Measurements from ENCODE around the gene ERO1B.

The ERO1B gene

GRCh38 chr1:236181059-236181458 is 100.7 kb downstream of the ERO1B start:
- Histone ChIP-seq H3K36me3 (ENCODE audit: control insufficient read depth in 1 of 2, insufficient read depth in 2 of 2, low read length in 2 of 2) (peaks cover 14% of the 10 kb centered on the region in 2 donors), H3K27me3 (ENCODE audit: low read depth, low read length) (no peaks in the 10 kb centered on the region), H3K27ac (ENCODE audit: low read length) (no peak overlapping the region), H3K9me3 (ENCODE audit: control insufficient read depth in 1 of 2, low read length in 2 of 2) (no peaks in the 10 kb centered on the region), H3K4me1 (ENCODE audit: control insufficient read depth in 1 of 2, insufficient read depth in 2 of 2, low read length in 2 of 2) (no peaks in the 10 kb centered on the region), H3K4me3 (ENCODE audit: low read depth in 1 of 2, low read length in 2 of 2) (no peak overlapping the region)

GRCh38 chr1:236179634-236180033 is 102.1 kb downstream of the ERO1B start:
- no peak overlapping the region for H3K27ac ChIP-seq (ENCODE audit: low read length)
- H3K4me3 ChIP-seq (ENCODE audit: low read depth in 1 of 2, low read length in 2 of 2) = no peak overlapping the region
- H3K36me3 ChIP-seq (ENCODE audit: control insufficient read depth in 1 of 2, insufficient read depth in 2 of 2, low read length in 2 of 2) = peaks cover 10 to 14% of the 10 kb centered on the region in 2 donors
- no peaks in the 10 kb centered on the region for H3K27me3 ChIP-seq (ENCODE audit: low read depth, low read length)
- H3K9me3 ChIP-seq (ENCODE audit: control insufficient read depth in 1 of 2, low read length in 2 of 2) = no peaks in the 10 kb centered on the region
- H3K4me1 ChIP-seq (ENCODE audit: control insufficient read depth in 1 of 2, insufficient read depth in 2 of 2, low read length in 2 of 2) = no peaks in the 10 kb centered on the region

- peaks cover 5 to 10% of the 10 kb centered on the region in 2 donors for H3K36me3 ChIP-seq (ENCODE audit: control insufficient read depth in 1 of 2, insufficient read depth in 2 of 2, low read length in 2 of 2)
Measured at GRCh38 chr1:236176337-236177336, 105.1 kb downstream of the ERO1B start.

GRCh38 chr1:236175642-236176336 is 106.0 kb downstream of the ERO1B start:
- Histone ChIP-seq H3K27ac (ENCODE audit: low read length) (no peak overlapping the region), H3K27me3 (ENCODE audit: low read depth, low read length) (no peaks in the 10 kb centered on the region), H3K4me1 (ENCODE audit: control insufficient read depth in 1 of 2, insufficient read depth in 2 of 2, low read length in 2 of 2) (no peaks in the 10 kb centered on the region), H3K36me3 (ENCODE audit: control insufficient read depth in 1 of 2, insufficient read depth in 2 of 2, low read length in 2 of 2) (peaks cover 0 to 6% of the 10 kb centered on the region in 2 donors), H3K4me3 (ENCODE audit: low read depth in 1 of 2, low read length in 2 of 2) (no peak overlapping the region), H3K9me3 (ENCODE audit: control insufficient read depth in 1 of 2, low read length in 2 of 2) (no peaks in the 10 kb centered on the region)

More at GRCh38 chr1:236176337-236177336, 105.1 kb downstream of the ERO1B start:
- no peak overlapping the region for H3K4me3 ChIP-seq (ENCODE audit: low read depth in 1 of 2, low read length in 2 of 2)
- H3K9me3 ChIP-seq (ENCODE audit: control insufficient read depth in 1 of 2, low read length in 2 of 2) = no peaks in the 10 kb centered on the region
- no peaks in the 10 kb centered on the region for H3K27me3 ChIP-seq (ENCODE audit: low read depth, low read length)
- no peaks in the 10 kb centered on the region for H3K4me1 ChIP-seq (ENCODE audit: control insufficient read depth in 1 of 2, insufficient read depth in 2 of 2, low read length in 2 of 2)
- H3K27ac ChIP-seq (ENCODE audit: low read length) = no peak overlapping the region

GRCh38 chr1:236173174-236173767 is 108.5 kb downstream of the ERO1B start:
- Histone ChIP-seq H3K4me1 (ENCODE audit: control insufficient read depth in 1 of 2, insufficient read depth in 2 of 2, low read length in 2 of 2) (no peaks in the 10 kb centered on the region), H3K27ac (ENCODE audit: low read length) (no peak overlapping the region), H3K9me3 (ENCODE audit: control insufficient read depth in 1 of 2, low read length in 2 of 2) (no peaks in the 10 kb centered on the region), H3K4me3 (ENCODE audit: low read depth in 1 of 2, low read length in 2 of 2) (no peak overlapping the region), H3K27me3 (ENCODE audit: low read depth, low read length) (no peaks in the 10 kb centered on the region), H3K36me3 (ENCODE audit: control insufficient read depth in 1 of 2, insufficient read depth in 2 of 2, low read length in 2 of 2) (peaks cover 0 to 4% of the 10 kb centered on the region in 2 donors)

- H3K27me3 ChIP-seq (ENCODE audit: low read depth, low read length) = no peaks in the 10 kb centered on the region
- H3K4me3 ChIP-seq (ENCODE audit: low read depth in 1 of 2, low read length in 2 of 2) = no peak overlapping the region
- no peak overlapping the region for H3K27ac ChIP-seq (ENCODE audit: low read length)
Measured at GRCh38 chr1:236172041-236172579, 109.6 kb downstream of the ERO1B start.

GRCh38 chr1:236168716-236169429 is 112.9 kb downstream of the ERO1B start:
- Histone ChIP-seq H3K27ac (ENCODE audit: low read length) (no peak overlapping the region), H3K4me3 (ENCODE audit: low read depth in 1 of 2, low read length in 2 of 2) (no peak overlapping the region), H3K4me1 (ENCODE audit: control insufficient read depth in 1 of 2, insufficient read depth in 2 of 2, low read length in 2 of 2) (no peaks in the 10 kb centered on the region), H3K36me3 (ENCODE audit: control insufficient read depth in 1 of 2, insufficient read depth in 2 of 2, low read length in 2 of 2) (peaks cover 0 to 4% of the 10 kb centered on the region in 2 donors), H3K9me3 (ENCODE audit: control insufficient read depth in 1 of 2, low read length in 2 of 2) (no peaks in the 10 kb centered on the region), H3K27me3 (ENCODE audit: low read depth, low read length) (no peaks in the 10 kb centered on the region)

More at GRCh38 chr1:236172041-236172579, 109.6 kb downstream of the ERO1B start:
- Histone ChIP-seq H3K9me3 (ENCODE audit: control insufficient read depth in 1 of 2, low read length in 2 of 2) (no peaks in the 10 kb centered on the region), H3K4me1 (ENCODE audit: control insufficient read depth in 1 of 2, insufficient read depth in 2 of 2, low read length in 2 of 2) (no peaks in the 10 kb centered on the region), H3K36me3 (ENCODE audit: control insufficient read depth in 1 of 2, insufficient read depth in 2 of 2, low read length in 2 of 2) (peaks cover 0 to 4% of the 10 kb centered on the region in 2 donors)

- H3K4me3 ChIP-seq (ENCODE audit: low read depth in 1 of 2, low read length in 2 of 2) = no peak overlapping the region
- H3K27ac ChIP-seq (ENCODE audit: low read length) = no peak overlapping the region
- no peaks in the 10 kb centered on the region for H3K27me3 ChIP-seq (ENCODE audit: low read depth, low read length)
- H3K36me3 ChIP-seq (ENCODE audit: control insufficient read depth in 1 of 2, insufficient read depth in 2 of 2, low read length in 2 of 2) = peaks cover 0 to 4% of the 10 kb centered on the region in 2 donors
- no peaks in the 10 kb centered on the region for H3K9me3 ChIP-seq (ENCODE audit: control insufficient read depth in 1 of 2, low read length in 2 of 2)
- H3K4me1 ChIP-seq (ENCODE audit: control insufficient read depth in 1 of 2, insufficient read depth in 2 of 2, low read length in 2 of 2) = no peaks in the 10 kb centered on the region
Measured at GRCh38 chr1:236167578-236167977, 114.2 kb downstream of the ERO1B start.

- no peaks in the 10 kb centered on the region for H3K27me3 ChIP-seq (ENCODE audit: low read depth, low read length)
- peaks cover 0 to 4% of the 10 kb centered on the region in 2 donors for H3K36me3 ChIP-seq (ENCODE audit: control insufficient read depth in 1 of 2, insufficient read depth in 2 of 2, low read length in 2 of 2)
- peaks cover 0 to 3% of the 10 kb centered on the region in 2 donors for H3K9me3 ChIP-seq (ENCODE audit: control insufficient read depth in 1 of 2, low read length in 2 of 2)
- no peaks in the 10 kb centered on the region for H3K4me1 ChIP-seq (ENCODE audit: control insufficient read depth in 1 of 2, insufficient read depth in 2 of 2, low read length in 2 of 2)
- no peak overlapping the region for H3K4me3 ChIP-seq (ENCODE audit: low read depth in 1 of 2, low read length in 2 of 2)
- H3K27ac ChIP-seq (ENCODE audit: low read length) = no peak overlapping the region
Measured at GRCh38 chr1:236167154-236167553, 114.6 kb downstream of the ERO1B start.

GRCh38 chr1:236166041-236166440 is 115.7 kb downstream of the ERO1B start:
- H3K9me3 ChIP-seq (ENCODE audit: control insufficient read depth in 1 of 2, low read length in 2 of 2) = peaks cover 0 to 14% of the 10 kb centered on the region in 2 donors
- no peak overlapping the region for H3K4me3 ChIP-seq (ENCODE audit: low read depth in 1 of 2, low read length in 2 of 2)
- H3K27ac ChIP-seq (ENCODE audit: low read length) = no peak overlapping the region
- H3K27me3 ChIP-seq (ENCODE audit: low read depth, low read length) = no peaks in the 10 kb centered on the region
- H3K36me3 ChIP-seq (ENCODE audit: control insufficient read depth in 1 of 2, insufficient read depth in 2 of 2, low read length in 2 of 2) = peaks cover 0 to 5% of the 10 kb centered on the region in 2 donors
- no peaks in the 10 kb centered on the region for H3K4me1 ChIP-seq (ENCODE audit: control insufficient read depth in 1 of 2, insufficient read depth in 2 of 2, low read length in 2 of 2)
